ENCODE measurements around the gene ADORA1. TPM values are rescaled to one million over a fixed set of nuclear protein-coding genes. Genes with fewer than 3 reads are reported as not detected.

ADORA1 gene
- total and polyA plus RNA-seq, 2 donors (not counting 1 experiment from before 2014, with no cell fraction given): not detected

- no CpG with 5 or more reads among the region's 1 CpG for WGBS (ENCODE audit: insufficient coverage)
- Histone ChIP-seq H3K4me2 (replicated peaks; ENCODE audit: low read depth, low read length, poor library complexity, severe bottlenecking) (no peak overlapping the region), H3K4me3 (ENCODE audit: control extremely low read depth in 1 of 5, extremely low read depth in 1 of 5, insufficient read depth in 1 of 5, low read depth in 2 of 5, low read length in 4 of 5) (no peak overlapping the region), H3K9ac (ENCODE audit: low read length) (no peak overlapping the region), H3K27ac (ENCODE audit: low read length in 2 of 2) (no peak overlapping the region), H4K20me1 (ENCODE audit: control insufficient read depth, insufficient read depth, low read length, poor library complexity, severe bottlenecking) (no peaks in the 10 kb centered on the region), H2AFZ (ENCODE audit: insufficient read depth, low read depth, low read length, poor library complexity, severe bottlenecking) (no peak overlapping the region), H3K36me3 (replicated peaks in 1 of 2; ENCODE audit: control extremely low read depth in 1 of 2, control insufficient read depth in 1 of 2, extremely low read depth in 1 of 2, insufficient read depth in 2 of 2, low read length in 1 of 2) (no peaks in the 10 kb centered on the region), H3K27me3 (replicated peaks in 1 of 4; ENCODE audit: control extremely low read depth in 1 of 4, control insufficient read depth in 3 of 4, insufficient read depth in 4 of 4, low read length in 3 of 4) (peaks cover 0 to 5% (median under 1%) of the 10 kb centered on the region in 4 experiments), H3K9me3 (ENCODE audit: control extremely low read depth in 1 of 3, control insufficient read depth in 2 of 3, insufficient read depth in 1 of 3, low read length in 2 of 3) (no peaks in the 10 kb centered on the region), H3K4me1 (ENCODE audit: control insufficient read depth in 2 of 2, insufficient read depth in 2 of 2, low read length in 2 of 2) (peaks cover 7 to 8% of the 10 kb centered on the region in 2 donors), H3K79me2 (ENCODE audit: control insufficient read depth, insufficient read depth, low read length) (no peaks in the 10 kb centered on the region)
- peaks cover 10% of the 10 kb centered on the region for H3K4me1 Mint-ChIP-seq
- no peaks in the 10 kb centered on the region for H3K9me3 Mint-ChIP-seq (ENCODE audit: insufficient read depth)
- no peak overlapping the region for H3K4me3 Mint-ChIP-seq
- no peak overlapping the region for H3K27ac Mint-ChIP-seq
- no peak for ATAC-seq (ENCODE audit: low read depth)
- no peak for DNase-seq
- ChIA-PET CTCF (no interaction called here), POLR2A (no interaction called here)
- no peak for TF ChIP-seq CTCF (IDR thresholded peaks at IDR 0.05)
- no peak for TF ChIP-seq EZH2 (IDR thresholded peaks at IDR 0.05; ENCODE audit: borderline replicate concordance, insufficient read depth, low read depth, low read length, poor library complexity, severe bottlenecking)
- H3K27me3 Mint-ChIP-seq: peaks cover 16% of the 10 kb centered on the region
- intact Hi-C loops (cut with micrococcal nuclease): no loop called here
These were observed 9.0 kb downstream of the ADORA1 start for GRCh38 chr1:203136409-203137042.

GRCh38 chr1:203137324-203137723 is 9.8 kb downstream of the ADORA1 start:
- Mint-ChIP-seq H3K27me3 (peaks cover 21% of the 10 kb centered on the region), H3K9me3 (ENCODE audit: insufficient read depth) (no peaks in the 10 kb centered on the region), H3K4me3 (no peak overlapping the region), H3K4me1 (peaks cover 10% of the 10 kb centered on the region), H3K27ac (no peak overlapping the region)
- Histone ChIP-seq H3K4me3 (ENCODE audit: control extremely low read depth in 1 of 5, extremely low read depth in 1 of 5, insufficient read depth in 1 of 5, low read depth in 2 of 5, low read length in 4 of 5) (no peak overlapping the region), H4K20me1 (ENCODE audit: control insufficient read depth, insufficient read depth, low read length, poor library complexity, severe bottlenecking) (no peaks in the 10 kb centered on the region), H3K4me2 (replicated peaks; ENCODE audit: low read depth, low read length, poor library complexity, severe bottlenecking) (no peak overlapping the region), H3K79me2 (ENCODE audit: control insufficient read depth, insufficient read depth, low read length) (no peaks in the 10 kb centered on the region), H3K27ac (ENCODE audit: low read length in 2 of 2) (no peak overlapping the region), H2AFZ (ENCODE audit: insufficient read depth, low read depth, low read length, poor library complexity, severe bottlenecking) (no peak overlapping the region), H3K9ac (ENCODE audit: low read length) (no peak overlapping the region), H3K27me3 (replicated peaks in 1 of 4; ENCODE audit: control extremely low read depth in 1 of 4, control insufficient read depth in 3 of 4, insufficient read depth in 4 of 4, low read length in 3 of 4) (peaks cover 0 to 7% (median 1%) of the 10 kb centered on the region in 4 experiments), H3K9me3 (ENCODE audit: control extremely low read depth in 1 of 3, control insufficient read depth in 2 of 3, insufficient read depth in 1 of 3, low read length in 2 of 3) (no peaks in the 10 kb centered on the region), H3K4me1 (ENCODE audit: control insufficient read depth in 2 of 2, insufficient read depth in 2 of 2, low read length in 2 of 2) (peaks cover 7 to 8% of the 10 kb centered on the region in 2 donors), H3K36me3 (replicated peaks in 1 of 2; ENCODE audit: control extremely low read depth in 1 of 2, control insufficient read depth in 1 of 2, extremely low read depth in 1 of 2, insufficient read depth in 2 of 2, low read length in 1 of 2) (no peaks in the 10 kb centered on the region)
- DNase-seq (no peak), ATAC-seq (ENCODE audit: low read depth) (no peak)
- no peak for TF ChIP-seq EZH2 (IDR thresholded peaks at IDR 0.05; ENCODE audit: borderline replicate concordance, insufficient read depth, low read depth, low read length, poor library complexity, severe bottlenecking)
- no peak for TF ChIP-seq CTCF (IDR thresholded peaks at IDR 0.05)
- ChIA-PET POLR2A (no interaction called here), CTCF (no interaction called here)
- WGBS (ENCODE audit: insufficient coverage): 97% methylated on average over 3 of the region's 4 CpGs
- intact Hi-C loops (cut with micrococcal nuclease): no loop called here

Measured in B cell (primary cell).